Nephron progenitor cell (in vitro differentiated cells): ENCODE results near the gene CEP57.

Experiments
- DNase-seq: peaks from one replicate; pipeline ENCODE4 v3.0.0; 2021
- H3K27ac Mint-ChIP-seq: 2 replicates; pipeline ENCODE4 v1.8.0; 2021; ENCODE audit warnings: mild to moderate bottlenecking, moderate library complexity, mixed read lengths
- H3K27me3 Mint-ChIP-seq: 2 replicates; pipeline ENCODE4 v1.8.0; 2021; ENCODE audit warnings: mild to moderate bottlenecking, low read depth, mixed read lengths; ENCODE audit not compliant: poor library complexity
- H3K36me3 Mint-ChIP-seq: 2 replicates; pipeline ENCODE4 v1.8.0; 2021; ENCODE audit warnings: low read depth, mixed read lengths
- H3K4me1 Mint-ChIP-seq: 2 replicates; pipeline ENCODE4 v1.8.0; 2021; ENCODE audit warnings: mixed read lengths
- H3K4me3 Mint-ChIP-seq: 2 replicates; pipeline ENCODE4 v1.8.0; 2021; ENCODE audit warnings: mild to moderate bottlenecking, moderate library complexity, mixed read lengths
- H3K9me3 Mint-ChIP-seq: 2 replicates; pipeline ENCODE4 v1.8.0; 2021; ENCODE audit warnings: mild to moderate bottlenecking, moderate library complexity, mixed read lengths
- CTCF ChIP-seq: fragments of 200-600 bp; sonication (generic); IDR thresholded peaks from 2 replicates; pipeline ENCODE4 v1.5.0; 2021; ENCODE audit warnings: antibody characterized with exemption

The CEP57 gene

GRCh38 chr11:95792200-95792599 lies 1.9 kb downstream of the CEP57 start:
- peak overlapping the region; percentile 84 for H3K4me3 Mint-ChIP-seq

GRCh38 chr11:95792700-95793099 lies 2.4 kb downstream of the CEP57 start:
- Mint-ChIP-seq H3K4me1 (peaks cover 52% of the 10 kb centered on the region), H3K36me3 (peaks cover 39% of the 10 kb centered on the region), H3K9me3 (no peaks in the 10 kb centered on the region), H3K27ac (no peak overlapping the region), H3K27me3 (peaks cover 6% of the 10 kb centered on the region), H3K4me3 (peak overlapping the region; percentile 12)
- no peak for TF ChIP-seq CTCF
- no peak for DNase-seq

More at GRCh38 chr11:95792200-95792599, 1.9 kb downstream of the CEP57 start:
- H3K4me1 Mint-ChIP-seq, result peaks cover 56% of the 10 kb centered on the region
- H3K27me3 Mint-ChIP-seq, result peaks cover 6% of the 10 kb centered on the region
- no peaks in the 10 kb centered on the region for H3K9me3 Mint-ChIP-seq
- peaks cover 40% of the 10 kb centered on the region for H3K36me3 Mint-ChIP-seq
- no peak for DNase-seq
- no peak overlapping the region for H3K27ac Mint-ChIP-seq
- TF ChIP-seq CTCF, result no peak

- no peaks in the 10 kb centered on the region for H3K9me3 Mint-ChIP-seq
- no peak for DNase-seq
- H3K4me1 Mint-ChIP-seq, result peaks cover 47% of the 10 kb centered on the region
- H3K27ac Mint-ChIP-seq, result no peak overlapping the region
- H3K36me3 Mint-ChIP-seq, result peaks cover 35% of the 10 kb centered on the region
- peaks cover 6% of the 10 kb centered on the region for H3K27me3 Mint-ChIP-seq
- TF ChIP-seq CTCF, result no peak
- H3K4me3 Mint-ChIP-seq, result peak overlapping the region; percentile 24
Measured at GRCh38 chr11:95793116-95793515, 2.8 kb downstream of the CEP57 start.

- H3K4me3 Mint-ChIP-seq, result no peak overlapping the region
- peaks cover 6% of the 10 kb centered on the region for H3K27me3 Mint-ChIP-seq
- no peak for DNase-seq
- H3K27ac Mint-ChIP-seq, result peak overlapping the region; percentile 56
- H3K9me3 Mint-ChIP-seq, result no peaks in the 10 kb centered on the region
- peaks cover 41% of the 10 kb centered on the region for H3K4me1 Mint-ChIP-seq
- TF ChIP-seq CTCF, result no peak
- H3K36me3 Mint-ChIP-seq, result peaks cover 33% of the 10 kb centered on the region
Measured at GRCh38 chr11:95794086-95794485, 3.8 kb downstream of the CEP57 start.

- TF ChIP-seq CTCF, result no peak
- Mint-ChIP-seq H3K4me3 (no peak overlapping the region), H3K4me1 (peaks cover 41% of the 10 kb centered on the region), H3K27ac (no peak overlapping the region), H3K36me3 (peaks cover 48% of the 10 kb centered on the region), H3K9me3 (no peaks in the 10 kb centered on the region), H3K27me3 (no peaks in the 10 kb centered on the region)
- no peak for DNase-seq
Measured at GRCh38 chr11:95795627-95796295, 5.5 kb downstream of the CEP57 start.

- DNase-seq, result no peak
- peaks cover 55% of the 10 kb centered on the region for H3K36me3 Mint-ChIP-seq
- peaks cover 37% of the 10 kb centered on the region for H3K4me1 Mint-ChIP-seq
- no peaks in the 10 kb centered on the region for H3K9me3 Mint-ChIP-seq
- no peak overlapping the region for H3K27ac Mint-ChIP-seq
- TF ChIP-seq CTCF, result no peak
- H3K27me3 Mint-ChIP-seq, result no peaks in the 10 kb centered on the region
- H3K4me3 Mint-ChIP-seq, result no peak overlapping the region
Measured at GRCh38 chr11:95796501-95796900, 6.2 kb downstream of the CEP57 start.
